ENCODE results near the gene TSEN54.

TSEN54 gene

DNA sequence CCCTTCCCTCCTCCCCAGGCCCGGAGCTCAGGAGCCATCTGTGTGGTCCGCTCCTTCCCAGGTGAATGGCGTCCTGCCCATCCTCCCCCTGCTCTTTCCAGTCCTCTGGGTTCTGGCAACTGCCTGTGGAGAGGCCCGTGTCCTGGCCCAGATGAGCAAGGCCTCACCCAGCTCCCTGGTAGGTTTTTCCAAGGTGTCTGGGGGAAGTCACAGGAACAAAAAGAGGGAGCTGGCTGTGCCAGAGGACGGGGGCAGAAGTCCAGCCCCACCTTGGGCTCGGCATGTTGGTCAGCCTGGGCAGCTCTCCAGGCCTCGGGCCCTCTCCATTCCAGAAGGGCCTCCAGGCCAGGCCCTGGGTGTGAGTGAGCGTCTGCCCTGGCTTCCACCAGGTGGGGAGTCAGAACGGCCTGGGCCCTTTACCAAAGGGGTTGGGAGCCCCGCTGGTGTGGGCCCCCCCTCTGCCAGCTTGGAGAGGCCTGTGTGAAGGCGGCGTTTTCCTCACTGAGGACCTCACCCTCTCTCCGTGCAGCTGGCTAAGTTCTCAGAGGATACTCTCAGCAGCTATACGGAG lies 26.1 kb upstream of the TSEN54 start:
- TF ChIP-seq SIN3A (IDR thresholded peaks at IDR 0.05; ENCODE audit: borderline replicate concordance, insufficient read depth, low read length), result no peak

DNA sequence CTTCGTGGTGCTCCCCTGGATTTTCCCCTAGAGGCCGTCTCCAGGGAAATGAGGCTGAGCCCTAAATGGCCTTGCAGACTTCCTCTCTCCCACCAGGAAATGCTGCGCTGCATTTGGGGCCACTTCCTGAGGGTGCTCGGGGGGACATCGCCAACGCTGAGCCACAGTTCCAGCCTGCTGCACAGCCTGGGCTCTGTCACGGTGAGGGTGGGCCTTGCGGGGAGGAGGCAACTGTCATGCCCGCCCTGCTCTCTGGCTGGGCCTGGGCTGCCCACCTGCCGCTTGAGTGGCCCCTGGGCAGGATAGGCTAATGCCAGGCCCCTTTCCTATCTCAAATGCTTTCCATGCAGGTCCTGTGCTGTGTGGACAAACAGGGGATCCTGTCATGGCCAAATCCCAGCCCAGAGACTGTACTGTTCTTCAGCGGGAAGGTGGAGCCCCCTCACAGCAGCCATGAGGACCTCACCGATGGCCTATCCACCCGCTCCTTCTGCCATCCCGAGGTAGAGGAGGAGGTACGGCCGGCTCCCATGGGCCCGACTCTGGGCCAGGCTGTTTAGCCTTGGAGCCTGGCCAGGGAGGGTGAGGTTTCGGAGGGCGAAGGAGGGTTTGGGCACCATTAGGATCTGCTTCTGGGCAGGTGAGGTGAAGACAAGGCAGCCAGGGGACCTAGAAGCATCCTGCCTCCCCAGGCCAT lies 25.2 kb upstream of the TSEN54 start:
- TF ChIP-seq SIN3A (IDR thresholded peaks at IDR 0.05; ENCODE audit: borderline replicate concordance, insufficient read depth, low read length), result no peak

DNA sequence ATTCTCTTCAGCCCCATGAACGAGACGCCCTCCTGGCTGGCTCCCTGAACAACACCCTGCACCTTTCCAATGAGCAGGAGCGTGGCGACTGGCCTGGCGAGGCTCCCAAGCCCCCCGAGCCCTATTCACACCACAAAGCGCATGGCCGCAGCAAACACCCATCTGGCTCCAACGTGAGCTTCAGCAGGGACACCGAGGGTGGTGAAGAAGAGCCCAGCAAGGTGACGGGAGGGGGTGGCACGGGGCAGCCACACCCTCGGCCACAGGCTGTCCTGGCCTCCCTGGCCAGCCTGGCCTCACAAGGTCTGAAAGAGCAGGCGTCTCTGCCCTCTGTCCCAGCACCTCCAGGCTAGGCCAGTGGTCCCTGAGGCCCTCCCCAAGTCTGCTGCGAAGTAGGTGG lies 24.6 kb upstream of the TSEN54 start:
- no peak for TF ChIP-seq SIN3A (IDR thresholded peaks at IDR 0.05; ENCODE audit: borderline replicate concordance, insufficient read depth, low read length)
- TF ChIP-seq FOXP2 (optimal IDR thresholded peaks at IDR 0.05; ENCODE audit: borderline replicate concordance, extremely low read depth, extremely low read length, insufficient read depth), result no peak

DNA sequence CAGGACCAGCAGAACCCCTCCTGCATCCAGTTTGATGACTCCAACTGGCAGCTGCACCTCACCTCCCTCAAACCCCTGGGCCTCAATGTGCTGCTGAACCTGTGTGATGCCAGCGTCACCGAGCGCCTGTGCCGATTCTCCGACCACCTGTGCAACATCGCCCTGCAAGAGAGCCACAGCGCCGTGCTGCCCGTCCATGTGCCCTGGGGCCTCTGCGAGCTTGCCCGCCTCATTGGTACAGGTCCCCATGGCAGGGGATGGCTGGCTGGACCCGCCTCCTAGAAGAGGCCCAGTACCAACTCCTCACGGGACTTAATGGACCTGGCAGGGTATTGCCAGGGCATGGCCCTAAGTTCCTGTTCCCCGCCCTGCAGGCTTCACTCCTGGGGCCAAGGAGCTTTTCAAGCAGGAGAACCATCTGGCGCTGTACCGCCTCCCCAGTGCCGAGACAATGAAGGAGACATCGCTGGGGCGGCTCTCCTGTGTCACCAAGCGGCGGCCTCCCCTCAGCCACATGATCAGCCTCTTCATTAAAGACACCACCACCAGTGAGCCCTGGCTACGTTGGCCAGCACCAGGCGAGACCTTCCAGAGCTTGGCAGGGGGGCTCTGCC lies 23.7 kb upstream of the TSEN54 start:
- TF ChIP-seq FOXP2 (optimal IDR thresholded peaks at IDR 0.05; ENCODE audit: borderline replicate concordance, extremely low read depth, extremely low read length, insufficient read depth), result no peak
- TF ChIP-seq, protein P1, sequence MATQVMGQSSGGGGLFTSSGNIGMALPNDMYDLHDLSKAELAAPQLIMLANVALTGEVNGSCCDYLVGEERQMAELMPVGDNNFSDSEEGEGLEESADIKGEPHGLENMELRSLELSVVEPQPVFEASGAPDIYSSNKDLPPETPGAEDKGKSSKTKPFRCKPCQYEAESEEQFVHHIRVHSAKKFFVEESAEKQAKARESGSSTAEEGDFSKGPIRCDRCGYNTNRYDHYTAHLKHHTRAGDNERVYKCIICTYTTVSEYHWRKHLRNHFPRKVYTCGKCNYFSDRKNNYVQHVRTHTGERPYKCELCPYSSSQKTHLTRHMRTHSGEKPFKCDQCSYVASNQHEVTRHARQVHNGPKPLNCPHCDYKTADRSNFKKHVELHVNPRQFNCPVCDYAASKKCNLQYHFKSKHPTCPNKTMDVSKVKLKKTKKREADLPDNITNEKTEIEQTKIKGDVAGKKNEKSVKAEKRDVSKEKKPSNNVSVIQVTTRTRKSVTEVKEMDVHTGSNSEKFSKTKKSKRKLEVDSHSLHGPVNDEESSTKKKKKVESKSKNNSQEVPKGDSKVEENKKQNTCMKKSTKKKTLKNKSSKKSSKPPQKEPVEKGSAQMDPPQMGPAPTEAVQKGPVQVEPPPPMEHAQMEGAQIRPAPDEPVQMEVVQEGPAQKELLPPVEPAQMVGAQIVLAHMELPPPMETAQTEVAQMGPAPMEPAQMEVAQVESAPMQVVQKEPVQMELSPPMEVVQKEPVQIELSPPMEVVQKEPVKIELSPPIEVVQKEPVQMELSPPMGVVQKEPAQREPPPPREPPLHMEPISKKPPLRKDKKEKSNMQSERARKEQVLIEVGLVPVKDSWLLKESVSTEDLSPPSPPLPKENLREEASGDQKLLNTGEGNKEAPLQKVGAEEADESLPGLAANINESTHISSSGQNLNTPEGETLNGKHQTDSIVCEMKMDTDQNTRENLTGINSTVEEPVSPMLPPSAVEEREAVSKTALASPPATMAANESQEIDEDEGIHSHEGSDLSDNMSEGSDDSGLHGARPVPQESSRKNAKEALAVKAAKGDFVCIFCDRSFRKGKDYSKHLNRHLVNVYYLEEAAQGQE (IDR thresholded peaks at IDR 0.05; ENCODE audit: insufficient read depth in 1 of 2, low read depth in 2 of 2, low read length in 2 of 2), result no peak
- no peak for TF ChIP-seq POLR2AphosphoS5 (IDR thresholded peaks at IDR 0.05; ENCODE audit: low read depth, low read length)
- TF ChIP-seq SIN3A (IDR thresholded peaks at IDR 0.05; ENCODE audit: borderline replicate concordance, insufficient read depth, low read length), result no peak
- no peak for TF ChIP-seq TAF1 (IDR thresholded peaks at IDR 0.05; ENCODE audit: borderline replicate concordance, insufficient read depth, low read length)

DNA sequence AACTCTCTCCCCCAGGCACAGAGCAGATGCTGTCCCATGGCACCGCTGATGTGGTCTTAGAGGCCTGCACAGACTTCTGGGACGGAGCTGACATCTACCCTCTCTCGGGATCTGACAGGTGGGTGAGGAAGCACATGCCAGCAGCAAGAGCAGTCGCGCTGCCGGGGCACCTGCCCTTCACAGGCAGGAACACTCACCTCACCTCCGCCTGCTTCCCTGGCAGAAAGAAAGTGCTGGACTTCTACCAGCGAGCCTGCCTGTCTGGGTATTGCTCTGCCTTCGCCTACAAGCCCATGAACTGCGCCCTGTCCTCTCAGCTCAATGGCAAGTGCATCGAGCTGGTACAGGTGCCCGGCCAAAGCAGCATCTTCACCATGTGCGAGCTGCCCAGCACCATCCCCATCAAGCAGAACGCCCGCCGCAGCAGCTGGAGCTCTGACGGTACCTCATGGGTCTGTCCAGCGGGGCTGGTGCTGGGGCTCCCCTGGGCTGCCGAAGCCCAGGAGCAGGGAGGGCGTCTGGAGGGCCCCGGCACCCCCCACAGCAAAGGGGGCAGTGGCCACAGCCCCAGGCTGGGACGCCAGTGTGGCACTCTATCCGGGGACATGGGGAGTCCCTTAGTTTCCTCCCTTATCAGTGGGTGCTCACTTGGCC lies 22.7 kb upstream of the TSEN54 start:
- TF ChIP-seq POLR2AphosphoS5 (IDR thresholded peaks at IDR 0.05; ENCODE audit: low read depth, low read length), result no peak
- TF ChIP-seq FOXP2 (optimal IDR thresholded peaks at IDR 0.05; ENCODE audit: borderline replicate concordance, extremely low read depth, extremely low read length, insufficient read depth), result no peak
- TF ChIP-seq SIN3A (IDR thresholded peaks at IDR 0.05; ENCODE audit: borderline replicate concordance, insufficient read depth, low read length), result no peak
- TF ChIP-seq, protein P1 (IDR thresholded peaks at IDR 0.05; ENCODE audit: insufficient read depth in 1 of 2, low read depth in 2 of 2, low read length in 2 of 2), result no peak
- TF ChIP-seq TAF1 (IDR thresholded peaks at IDR 0.05; ENCODE audit: borderline replicate concordance, insufficient read depth, low read length), result no peak

DNA sequence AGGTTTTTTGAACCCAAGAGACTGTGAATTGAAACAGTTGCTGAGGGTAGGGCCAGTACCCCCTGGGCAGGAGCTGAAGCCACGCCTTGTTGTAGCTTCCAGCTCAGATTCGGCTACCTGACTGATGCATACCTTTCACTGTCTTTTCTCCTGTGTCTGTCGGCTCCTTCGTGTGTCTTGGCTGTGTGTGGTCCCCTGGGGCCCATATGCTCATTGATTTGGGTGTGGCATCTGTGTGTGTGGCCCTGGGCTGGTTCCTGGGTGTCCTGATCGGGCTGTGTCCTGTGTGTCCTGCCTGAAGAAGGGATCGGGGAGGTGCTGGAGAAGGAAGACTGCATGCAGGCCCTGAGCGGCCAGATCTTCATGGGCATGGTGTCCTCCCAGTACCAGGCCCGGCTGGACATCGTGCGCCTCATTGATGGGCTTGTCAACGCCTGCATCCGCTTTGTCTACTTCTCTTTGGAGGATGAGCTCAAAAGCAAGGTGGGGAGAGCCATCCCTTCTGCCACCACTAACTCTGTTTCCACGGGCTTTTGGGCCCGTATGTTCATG lies 21.9 kb upstream of the TSEN54 start:
- TF ChIP-seq, protein P1 (IDR thresholded peaks at IDR 0.05; ENCODE audit: insufficient read depth in 1 of 2, low read depth in 2 of 2, low read length in 2 of 2), result no peak
- TF ChIP-seq TAF1 (IDR thresholded peaks at IDR 0.05; ENCODE audit: borderline replicate concordance, insufficient read depth, low read length), result no peak
- no peak for TF ChIP-seq POLR2AphosphoS5 (IDR thresholded peaks at IDR 0.05; ENCODE audit: low read depth, low read length)

Data from PFSK-1 (cell line).